Epithelial cell of proximal tubule (primary cell): ENCODE measurements around the gene LIMCH1. TPM values are rescaled to one million over a fixed set of nuclear protein-coding genes. Genes with fewer than 3 reads are reported as not detected.

Experiments used
- DNase-seq: peaks from one replicate; pipeline ENCODE4 v3.0.0-alpha.2; 2011; ENCODE audit warnings: low read depth
- H3K4me3 ChIP-seq: 2 replicates; pipeline ENCODE4 v1.5.1; 2011; ENCODE audit warnings: low read depth, mild to moderate bottlenecking, low read length
- total RNA-seq: library from RNA; depleted of rRNA; stranded (reverse); fragments of >200 nt; gene quantifications from 2 replicates; pipeline ENCODE4 v1.2.3, GENCODE V29; 2015
- TF ChIP-seq, protein P1 (sequence below): conservative IDR thresholded peaks from 2 replicates; pipeline ENCODE4 v1.5.1; 2012; ENCODE audit warnings: low read depth, mild to moderate bottlenecking, low read length

LIMCH1 gene
- total RNA-seq, 1 donor from 2014 or later: 15.5 TPM

DNA sequence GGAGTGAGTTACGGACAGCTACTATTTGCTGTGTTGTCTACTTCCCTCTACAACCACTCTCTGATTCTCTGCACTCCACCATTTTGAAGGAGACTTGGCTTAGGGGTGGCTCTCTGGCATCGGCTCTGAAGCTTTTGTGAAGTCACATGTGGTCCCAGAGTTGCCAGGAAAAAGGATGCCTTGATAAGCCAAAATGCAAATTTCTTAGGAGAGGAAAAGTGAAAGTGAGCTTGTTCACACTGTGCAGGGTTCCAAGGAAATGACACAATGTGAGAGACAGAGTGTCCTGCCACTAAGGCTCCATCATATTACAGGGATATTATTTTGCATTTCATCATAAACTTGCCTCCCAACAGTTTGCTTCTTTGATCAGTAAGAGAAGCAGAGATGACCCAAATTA, 203.4 kb downstream of the LIMCH1 start:
- H3K4me3 ChIP-seq: no peak overlapping the region
- TF ChIP-seq, protein P1, sequence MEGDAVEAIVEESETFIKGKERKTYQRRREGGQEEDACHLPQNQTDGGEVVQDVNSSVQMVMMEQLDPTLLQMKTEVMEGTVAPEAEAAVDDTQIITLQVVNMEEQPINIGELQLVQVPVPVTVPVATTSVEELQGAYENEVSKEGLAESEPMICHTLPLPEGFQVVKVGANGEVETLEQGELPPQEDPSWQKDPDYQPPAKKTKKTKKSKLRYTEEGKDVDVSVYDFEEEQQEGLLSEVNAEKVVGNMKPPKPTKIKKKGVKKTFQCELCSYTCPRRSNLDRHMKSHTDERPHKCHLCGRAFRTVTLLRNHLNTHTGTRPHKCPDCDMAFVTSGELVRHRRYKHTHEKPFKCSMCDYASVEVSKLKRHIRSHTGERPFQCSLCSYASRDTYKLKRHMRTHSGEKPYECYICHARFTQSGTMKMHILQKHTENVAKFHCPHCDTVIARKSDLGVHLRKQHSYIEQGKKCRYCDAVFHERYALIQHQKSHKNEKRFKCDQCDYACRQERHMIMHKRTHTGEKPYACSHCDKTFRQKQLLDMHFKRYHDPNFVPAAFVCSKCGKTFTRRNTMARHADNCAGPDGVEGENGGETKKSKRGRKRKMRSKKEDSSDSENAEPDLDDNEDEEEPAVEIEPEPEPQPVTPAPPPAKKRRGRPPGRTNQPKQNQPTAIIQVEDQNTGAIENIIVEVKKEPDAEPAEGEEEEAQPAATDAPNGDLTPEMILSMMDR: no peak
- no peak for DNase-seq

DNA sequence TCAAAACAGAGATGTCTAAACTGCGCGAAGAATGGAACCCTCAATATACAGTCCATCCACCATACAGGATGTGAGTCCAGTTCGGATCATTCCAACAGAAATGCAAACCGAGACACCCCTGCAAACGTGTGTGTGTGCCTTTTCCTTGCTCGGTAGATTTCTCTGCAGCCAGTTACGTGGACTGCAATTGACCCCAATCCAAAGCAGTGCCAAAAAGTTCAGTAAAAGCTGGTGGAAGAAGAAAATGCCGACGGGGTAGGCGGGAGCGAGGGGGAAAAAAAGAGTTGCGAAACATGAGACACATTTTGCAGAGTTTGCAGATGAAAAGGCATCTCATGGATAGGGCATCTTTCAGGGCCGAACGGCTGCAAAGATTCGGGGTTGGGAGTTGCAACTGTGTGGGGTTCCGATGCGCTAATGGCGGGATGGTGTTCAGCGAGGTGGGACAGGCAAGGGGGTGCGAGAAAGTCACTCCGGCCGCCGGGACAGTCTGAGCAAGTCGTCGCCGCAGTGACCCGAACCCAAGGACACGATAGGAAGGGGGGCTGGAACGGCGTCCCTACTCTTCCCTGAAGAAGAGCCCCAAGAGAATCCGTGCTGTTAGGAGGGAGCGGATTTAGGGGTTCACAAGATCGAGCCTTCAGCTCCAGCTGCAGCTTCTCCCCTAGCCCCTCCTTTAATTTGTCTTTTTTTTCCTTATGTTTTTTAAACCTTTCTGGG, 206.8 kb downstream of the LIMCH1 start:
- TF ChIP-seq, protein P1: no peak
- no peak overlapping the region for H3K4me3 ChIP-seq

DNA sequence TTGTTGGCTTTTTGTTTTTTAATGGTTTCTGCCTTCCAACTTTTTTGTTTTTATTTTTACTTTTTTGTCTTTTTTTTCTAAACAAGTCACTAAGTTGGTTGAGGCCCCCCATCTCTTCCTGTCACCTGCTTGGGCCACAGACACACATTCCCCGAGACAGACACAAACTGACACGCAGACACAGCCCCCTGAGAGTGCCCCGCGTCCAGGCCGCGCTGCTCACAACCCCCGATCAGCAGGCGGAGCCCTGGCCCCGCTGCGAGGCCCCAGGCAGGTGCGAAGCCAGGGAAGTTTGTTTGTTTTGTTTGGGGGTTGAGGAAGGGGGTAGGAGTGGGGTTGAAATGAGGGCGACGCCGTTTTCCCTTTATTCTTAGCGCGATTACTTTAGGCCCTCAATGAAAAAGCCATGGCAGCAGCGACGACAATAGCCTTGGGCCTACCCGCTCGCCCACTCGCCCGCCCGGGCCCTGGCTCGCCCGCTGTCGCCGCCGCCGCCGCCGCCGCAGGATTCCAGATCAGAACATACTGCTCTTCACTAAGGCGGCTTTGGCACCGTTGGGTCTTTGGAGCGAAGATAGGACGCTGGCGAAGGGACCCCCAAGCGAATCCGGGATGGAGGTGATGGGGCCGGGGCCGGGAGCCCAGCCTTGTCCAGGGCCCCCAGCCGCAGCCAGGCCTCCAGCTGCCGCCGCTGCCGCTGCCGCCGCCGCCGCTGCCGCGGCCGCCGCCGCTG, 207.5 kb downstream of the LIMCH1 start:
- H3K4me3 ChIP-seq: no peak overlapping the region

More for the DNA sequence above, 206.8 kb downstream of the LIMCH1 start:
- no peak for DNase-seq

DNA sequence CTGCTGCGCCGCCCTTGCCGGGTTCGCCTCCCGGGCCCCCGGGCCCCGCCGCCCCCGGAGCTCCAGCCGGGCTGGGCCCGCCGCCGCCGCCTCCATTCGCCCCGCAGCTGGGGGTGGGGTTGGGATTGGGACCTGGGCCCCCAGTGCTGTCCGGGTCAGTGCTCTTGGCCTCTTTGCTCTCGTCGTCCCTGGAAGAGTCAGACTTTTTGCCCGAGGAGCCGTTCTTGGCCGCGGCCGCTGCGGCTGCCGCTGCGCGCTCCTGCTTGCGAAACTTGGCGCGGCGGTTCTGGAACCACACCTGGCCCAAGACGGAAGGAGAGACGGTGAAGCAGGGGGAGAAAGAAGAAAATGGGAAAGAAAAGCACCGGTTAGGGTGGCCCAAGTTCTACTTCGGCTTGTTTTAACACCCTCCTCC, 208.1 kb downstream of the LIMCH1 start:
- no peak for DNase-seq
- TF ChIP-seq, protein P1: no peak
- H3K4me3 ChIP-seq: no peak overlapping the region

More for the DNA sequence above, 207.5 kb downstream of the LIMCH1 start:
- TF ChIP-seq, protein P1: no peak
- DNase-seq: no peak

DNA sequence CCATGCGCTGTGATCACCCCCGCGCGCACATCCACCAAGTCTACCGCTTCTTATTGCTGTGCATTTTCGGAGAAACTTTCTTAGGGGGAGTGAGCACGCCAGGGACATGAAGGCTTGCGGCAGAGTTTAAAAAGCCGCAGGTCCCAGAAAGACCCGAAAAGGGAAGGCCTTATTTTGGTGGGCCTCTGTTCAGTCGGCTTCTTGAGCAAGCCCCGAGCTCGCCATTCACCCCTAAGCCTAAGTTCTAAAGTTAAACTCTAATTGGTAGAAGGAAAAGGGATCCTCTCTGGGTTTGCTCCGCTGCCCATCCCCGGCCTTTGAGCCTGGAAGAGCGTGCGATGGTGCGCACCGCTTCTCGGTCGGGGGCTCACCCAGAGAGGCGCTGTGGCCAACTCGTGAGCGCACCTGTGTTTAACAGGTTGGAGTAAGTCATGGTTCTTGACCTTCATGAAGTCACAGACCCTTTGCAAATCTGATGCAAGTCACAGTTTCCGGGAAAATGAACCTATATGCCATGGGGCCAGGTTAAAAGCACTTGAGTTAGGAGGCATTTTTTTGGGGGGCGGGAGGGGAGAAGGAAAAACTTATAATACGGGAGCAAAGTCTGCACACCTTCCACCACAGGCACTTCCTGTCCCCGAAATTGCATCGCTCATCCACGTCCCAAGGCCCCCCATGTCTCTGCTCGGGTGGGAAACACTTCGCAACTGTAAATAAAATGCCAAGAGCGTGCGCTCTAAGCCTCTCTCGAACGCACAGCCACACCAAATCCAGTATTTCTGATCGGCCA, 208.7 kb downstream of the LIMCH1 start:
- H3K4me3 ChIP-seq: no peak overlapping the region
- TF ChIP-seq, protein P1: no peak

DNA sequence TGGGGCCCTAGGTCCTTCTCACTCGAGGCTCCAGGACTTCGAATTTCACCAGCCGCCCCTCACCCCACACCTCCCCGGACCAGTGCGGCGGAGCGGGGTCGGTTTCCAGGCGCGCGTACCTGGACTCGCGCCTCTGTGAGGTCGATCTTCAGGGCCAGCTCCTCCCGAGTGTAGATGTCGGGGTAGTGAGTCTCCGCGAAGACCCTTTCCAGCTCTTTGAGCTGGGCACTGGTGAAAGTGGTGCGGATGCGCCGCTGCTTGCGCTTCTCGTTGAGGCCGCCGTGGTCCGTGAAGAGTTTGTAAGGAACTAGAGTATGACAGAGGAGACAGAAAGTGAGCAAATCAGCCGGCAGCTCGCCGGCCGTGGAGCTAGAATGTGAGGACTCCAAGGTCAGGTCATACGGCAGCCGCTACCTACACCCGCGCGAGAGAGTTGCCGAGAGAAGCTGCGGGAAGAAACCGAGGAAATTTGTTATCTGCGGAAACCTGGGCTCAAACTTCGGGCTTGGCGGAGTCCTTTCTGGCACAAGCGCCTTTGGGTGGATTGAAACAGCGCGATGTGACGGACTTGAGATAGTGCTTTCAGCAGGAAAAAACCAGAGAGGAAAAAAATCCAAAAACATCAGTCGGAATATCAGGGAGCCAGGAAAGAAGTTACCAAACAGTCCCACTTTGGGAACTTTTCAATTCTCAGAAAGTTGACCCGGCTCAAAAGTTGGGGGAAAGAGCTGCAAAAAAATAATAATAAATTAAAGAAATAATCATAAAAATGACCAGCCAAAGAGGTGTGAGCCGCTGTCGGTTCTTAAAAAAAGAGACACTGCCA, 209.5 kb downstream of the LIMCH1 start:
- H3K4me3 ChIP-seq: no peak overlapping the region
- TF ChIP-seq, protein P1: no peak
- no peak for DNase-seq

More for the DNA sequence above, 208.7 kb downstream of the LIMCH1 start:
- DNase-seq: no peak
